Measurements from ENCODE around the gene MINDY3.

MINDY3 gene

DNA sequence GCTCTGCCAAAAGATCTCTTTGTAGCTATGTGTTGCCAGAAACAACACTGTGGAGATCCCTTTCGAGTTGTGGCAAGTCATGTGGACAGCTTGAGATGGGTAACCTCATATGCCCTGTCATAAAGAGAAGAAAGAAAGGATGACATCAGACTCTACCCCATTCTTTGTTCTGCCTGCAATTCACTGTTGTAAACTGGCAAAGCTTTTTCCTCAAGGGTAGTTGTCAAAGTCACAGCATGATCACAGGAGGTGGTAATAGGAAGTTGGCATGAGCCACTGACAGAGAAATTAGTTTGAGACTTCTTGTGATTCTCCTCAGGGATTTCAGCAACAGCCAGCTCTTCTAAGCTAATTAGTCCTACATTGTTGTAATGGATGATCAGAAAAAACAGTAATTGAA is 19.4 kb upstream of the MINDY3 start (continued):
- no peak for TF ChIP-seq ZNF324 (tag by site-specific recombination; IDR thresholded peaks at IDR 0.05)
- peak; percentile 11; the same call in 1 of the 2 replicates for TF ChIP-seq ZNF664 (tag by site-specific recombination; IDR thresholded peaks at IDR 0.05)
- no peak for TF ChIP-seq ZNF433 (tag by site-specific recombination; IDR thresholded peaks at IDR 0.05; ENCODE audit: low read depth)
- TF ChIP-seq, protein P1, sequence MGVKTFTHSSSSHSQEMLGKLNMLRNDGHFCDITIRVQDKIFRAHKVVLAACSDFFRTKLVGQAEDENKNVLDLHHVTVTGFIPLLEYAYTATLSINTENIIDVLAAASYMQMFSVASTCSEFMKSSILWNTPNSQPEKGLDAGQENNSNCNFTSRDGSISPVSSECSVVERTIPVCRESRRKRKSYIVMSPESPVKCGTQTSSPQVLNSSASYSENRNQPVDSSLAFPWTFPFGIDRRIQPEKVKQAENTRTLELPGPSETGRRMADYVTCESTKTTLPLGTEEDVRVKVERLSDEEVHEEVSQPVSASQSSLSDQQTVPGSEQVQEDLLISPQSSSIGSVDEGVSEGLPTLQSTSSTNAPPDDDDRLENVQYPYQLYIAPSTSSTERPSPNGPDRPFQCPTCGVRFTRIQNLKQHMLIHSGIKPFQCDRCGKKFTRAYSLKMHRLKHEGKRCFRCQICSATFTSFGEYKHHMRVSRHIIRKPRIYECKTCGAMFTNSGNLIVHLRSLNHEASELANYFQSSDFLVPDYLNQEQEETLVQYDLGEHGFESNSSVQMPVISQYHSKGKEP (tag by site-specific recombination; IDR thresholded peaks at IDR 0.05): peak; percentile 90
- TF ChIP-seq CTCF (tag by site-specific recombination; IDR thresholded peaks at IDR 0.05): no peak
- peak; percentile 87 for TF ChIP-seq ZNF660 (tag by site-specific recombination; IDR thresholded peaks at IDR 0.05)
- no peak for TF ChIP-seq ZNF239 (tag by site-specific recombination; IDR thresholded peaks at IDR 0.05)
- TF ChIP-seq HOXD13 (CRISPR knock-in tag; IDR thresholded peaks at IDR 0.05; ENCODE audit: borderline replicate concordance): no peak; the same call in 1 of the 2 replicates
- TF ChIP-seq ZNF473 (tag by site-specific recombination; IDR thresholded peaks at IDR 0.05): no peak
- TF ChIP-seq, protein P2, sequence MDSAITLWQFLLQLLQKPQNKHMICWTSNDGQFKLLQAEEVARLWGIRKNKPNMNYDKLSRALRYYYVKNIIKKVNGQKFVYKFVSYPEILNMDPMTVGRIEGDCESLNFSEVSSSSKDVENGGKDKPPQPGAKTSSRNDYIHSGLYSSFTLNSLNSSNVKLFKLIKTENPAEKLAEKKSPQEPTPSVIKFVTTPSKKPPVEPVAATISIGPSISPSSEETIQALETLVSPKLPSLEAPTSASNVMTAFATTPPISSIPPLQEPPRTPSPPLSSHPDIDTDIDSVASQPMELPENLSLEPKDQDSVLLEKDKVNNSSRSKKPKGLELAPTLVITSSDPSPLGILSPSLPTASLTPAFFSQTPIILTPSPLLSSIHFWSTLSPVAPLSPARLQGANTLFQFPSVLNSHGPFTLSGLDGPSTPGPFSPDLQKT (IDR thresholded peaks at IDR 0.05; ENCODE audit: borderline replicate concordance, low read depth, low read length): no peak
- no peak for TF ChIP-seq ZFHX2 (tag by site-specific recombination; conservative IDR thresholded peaks at IDR 0.05)
- no peak for TF ChIP-seq ZNF785 (tag by site-specific recombination; IDR thresholded peaks at IDR 0.05)
- TF ChIP-seq, protein P3, sequence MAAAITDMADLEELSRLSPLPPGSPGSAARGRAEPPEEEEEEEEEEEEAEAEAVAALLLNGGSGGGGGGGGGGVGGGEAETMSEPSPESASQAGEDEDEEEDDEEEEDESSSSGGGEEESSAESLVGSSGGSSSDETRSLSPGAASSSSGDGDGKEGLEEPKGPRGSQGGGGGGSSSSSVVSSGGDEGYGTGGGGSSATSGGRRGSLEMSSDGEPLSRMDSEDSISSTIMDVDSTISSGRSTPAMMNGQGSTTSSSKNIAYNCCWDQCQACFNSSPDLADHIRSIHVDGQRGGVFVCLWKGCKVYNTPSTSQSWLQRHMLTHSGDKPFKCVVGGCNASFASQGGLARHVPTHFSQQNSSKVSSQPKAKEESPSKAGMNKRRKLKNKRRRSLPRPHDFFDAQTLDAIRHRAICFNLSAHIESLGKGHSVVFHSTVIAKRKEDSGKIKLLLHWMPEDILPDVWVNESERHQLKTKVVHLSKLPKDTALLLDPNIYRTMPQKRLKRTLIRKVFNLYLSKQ (tag by site-specific recombination; IDR thresholded peaks at IDR 0.05; ENCODE audit: borderline replicate concordance): no peak
- TF ChIP-seq HOXA7 (CRISPR knock-in tag; IDR thresholded peaks at IDR 0.05; ENCODE audit: borderline replicate concordance): no peak
- peak; percentile 85 for TF ChIP-seq MZF1 (tag by site-specific recombination; IDR thresholded peaks at IDR 0.05; ENCODE audit: borderline replicate concordance)
- no peak for TF ChIP-seq ZNF621 (tag by site-specific recombination; IDR thresholded peaks at IDR 0.05)
- TF ChIP-seq ZNF121 (tag by site-specific recombination; IDR thresholded peaks at IDR 0.05): no peak
- TF ChIP-seq ZXDB (tag by site-specific recombination; IDR thresholded peaks at IDR 0.05): peak; percentile 54
- no peak for TF ChIP-seq SETDB1 (IDR thresholded peaks at IDR 0.05; ENCODE audit: insufficient read length, low read length)
- no peak; the same call in 1 of the 2 replicates for TF ChIP-seq ZBTB11 (tag by site-specific recombination; conservative IDR thresholded peaks at IDR 0.05; ENCODE audit: low read depth)
- TF ChIP-seq ZNF19 (tag by site-specific recombination; IDR thresholded peaks at IDR 0.05; ENCODE audit: low read depth): no peak
- peak; percentile 67 for TF ChIP-seq GLIS1 (tag by site-specific recombination; IDR thresholded peaks at IDR 0.05)
- TF ChIP-seq ZSCAN5A (tag by site-specific recombination; IDR thresholded peaks at IDR 0.05): no peak
- TF ChIP-seq ZNF654 (tag by site-specific recombination; IDR thresholded peaks at IDR 0.05; ENCODE audit: low read depth): peak; percentile 1; the same call in 1 of the 2 replicates
- TF ChIP-seq ZNF280D (tag by site-specific recombination; IDR thresholded peaks at IDR 0.05): no peak
- no peak for TF ChIP-seq ZNF623 (tag by site-specific recombination; IDR thresholded peaks at IDR 0.05)

All from HEK293 (cell line).